ENCODE measurements around the gene MAD1L1. TPM values are rescaled to one million over a fixed set of nuclear protein-coding genes. Genes with fewer than 3 reads are reported as not detected.

The MAD1L1 gene
- total RNA-seq, 6 experiments from 2014 or later = 15.1 to 37.4 (median 20.5) TPM

GRCh38 chr7:1948887-1949680 lies 283.7 kb downstream of the MAD1L1 start:
- 100% methylated on average over 3 of the region's 30 CpGs for WGBS (ENCODE audit: insufficient coverage, low coverage, low lambda C conversion rate, missing lambda C conversion rate)
- intact Hi-C loops (cut with DNase I) = no loop called here
- DNase-seq = peak in 2 of 3 donors; percentile 17 to 26

GRCh38 chr7:1948301-1948796 lies 284.4 kb downstream of the MAD1L1 start:
- no peak overlapping the region for H3K4me3 ChIP-seq
- TF ChIP-seq CTCF (IDR thresholded peaks at IDR 0.05) (no peak), POLR2A (IDR thresholded peaks at IDR 0.05) (no peak)
- DNase-seq (peak in 2 of 3 donors; percentile 19 to 45), ATAC-seq (no peak)
- intact Hi-C loops (cut with DNase I) = no loop called here
- H3K27me3 ChIP-seq = no peaks in the 10 kb centered on the region
- no peaks in the 10 kb centered on the region for H3K4me1 ChIP-seq
- H3K27ac ChIP-seq = no peak overlapping the region
- no peaks in the 10 kb centered on the region for H3K36me3 ChIP-seq
- no peaks in the 10 kb centered on the region for H3K9me3 ChIP-seq
- WGBS (ENCODE audit: insufficient coverage, low coverage, low lambda C conversion rate, missing lambda C conversion rate) = 80% methylated on average over 1 of the region's 20 CpGs

More at GRCh38 chr7:1948887-1949680, 283.7 kb downstream of the MAD1L1 start:
- Histone ChIP-seq H3K4me1 (no peaks in the 10 kb centered on the region), H3K9me3 (no peaks in the 10 kb centered on the region), H3K27ac (no peak overlapping the region), H3K27me3 (no peaks in the 10 kb centered on the region), H3K4me3 (no peak overlapping the region), H3K36me3 (no peaks in the 10 kb centered on the region)
- no peak for ATAC-seq
- TF ChIP-seq POLR2A (IDR thresholded peaks at IDR 0.05) (no peak), CTCF (IDR thresholded peaks at IDR 0.05) (no peak)

- 100% methylated on average over 3 of the region's 22 CpGs for WGBS (ENCODE audit: insufficient coverage, low coverage, low lambda C conversion rate, missing lambda C conversion rate)
- no peaks in the 10 kb centered on the region for H3K27me3 ChIP-seq
- intact Hi-C loops (cut with DNase I) = no loop called here
- no peak overlapping the region for H3K27ac ChIP-seq
- H3K4me3 ChIP-seq = no peak overlapping the region
- no peak for TF ChIP-seq CTCF (IDR thresholded peaks at IDR 0.05)
- TF ChIP-seq POLR2A (IDR thresholded peaks at IDR 0.05) = no peak
- no peaks in the 10 kb centered on the region for H3K4me1 ChIP-seq
- ATAC-seq (no peak), DNase-seq (peak in 2 of 3 donors; percentile 14 to 41)
- no peaks in the 10 kb centered on the region for H3K9me3 ChIP-seq
- no peaks in the 10 kb centered on the region for H3K36me3 ChIP-seq
These were observed 285.0 kb downstream of the MAD1L1 start for GRCh38 chr7:1947586-1948217.

GRCh38 chr7:1946773-1947450 lies 285.8 kb downstream of the MAD1L1 start:
- H3K4me1 ChIP-seq = no peaks in the 10 kb centered on the region
- no CpG with 5 or more reads among the region's 27 CpGs for WGBS (ENCODE audit: insufficient coverage, low coverage, low lambda C conversion rate, missing lambda C conversion rate)
- TF ChIP-seq CTCF (IDR thresholded peaks at IDR 0.05) (no peak), POLR2A (IDR thresholded peaks at IDR 0.05) (no peak)
- H3K4me3 ChIP-seq = no peak overlapping the region
- no peak overlapping the region for H3K27ac ChIP-seq
- DNase-seq = peak in 2 of 3 donors; percentile 10 to 39
- no peaks in the 10 kb centered on the region for H3K36me3 ChIP-seq
- intact Hi-C loops (cut with DNase I) = no loop called here
- no peaks in the 10 kb centered on the region for H3K27me3 ChIP-seq
- no peaks in the 10 kb centered on the region for H3K9me3 ChIP-seq
- ATAC-seq = no peak
